H1 (cell line): Measurements from ENCODE around the gene RAB30. TPM values are rescaled to one million over a fixed set of nuclear protein-coding genes. Genes with fewer than 3 reads are reported as not detected.

Experiments used
- BCL11A ChIP-seq, 2 experiments: IDR thresholded peaks; one replicate each; pipeline ENCODE4 v1.6.1; 2011; ENCODE audit warnings: low read depth in 2 of 2, low read length in 2 of 2, mild to moderate bottlenecking in 2 of 2
- CBX5 ChIP-seq: fragments of 300-800, 300-1000 bp; sonication (generic); IDR thresholded peaks from 2 replicates; pipeline ENCODE4 v1.7.1; 2016; ENCODE audit warnings: antibody characterized with exemption, low read length, low read depth
- CTBP2 ChIP-seq: IDR thresholded peaks from 2 replicates; pipeline ENCODE4 v1.7.0; 2011; ENCODE audit warnings: borderline replicate concordance, mild to moderate bottlenecking, moderate library complexity, mixed read lengths, low read length; ENCODE audit not compliant: insufficient read depth, insufficient read length
- POLR2A ChIP-seq, 2 experiments: IDR thresholded peaks; 1 replicate in 1 of 2; 2 replicates in 1 of 2; pipeline ENCODE4 v1.6.1; 2011; ENCODE audit warnings: low read depth in 2 of 2, low read length in 2 of 2, mild to moderate bottlenecking in 2 of 2; ENCODE audit errors: control extremely low read depth in 1 of 2
- SIRT6 ChIP-seq: IDR thresholded peaks from one replicate; pipeline ENCODE4 v1.7.1; 2012; ENCODE audit warnings: low read length, inconsistent platforms
- polyA plus RNA-seq, 7 experiments: library from polyadenylated mRNA; depleted of rRNA in 3 of 7; stranded (reverse) in 5 of 7; unstranded in 2 of 7; fragments of >200 nt in 5 of 7; fragments of 200-250 nt in 2 of 7; gene quantifications; 1 replicate in 5 of 7; 2 replicates in 1 of 7; 4 replicates in 1 of 7; pipeline versions ENCODE4 v1.2.1 to v1.2.3, GENCODE V29; 2011 to 2013; ENCODE audit warnings: missing spikeins in 2 of 7, mixed read lengths in 2 of 7
- total RNA-seq: library from RNA; stranded (reverse); fragmentation: NEBNext Ultra II Directional; extraction: Animal tissue kit (Norgen Biotek cat#: 25700); gene quantifications from 2 replicates; pipeline ENCODE4 v1.2.1, GENCODE V29; 2021
- TF ChIP-seq, protein P1 (sequence below): fragments of 300-600 bp; sonication (generic); IDR thresholded peaks from 2 replicates; pipeline ENCODE4 v1.7.1; 2012; ENCODE audit warnings: low read length, moderate library complexity, mild to moderate bottlenecking, inconsistent platforms; ENCODE audit not compliant: insufficient replicate concordance
- TF ChIP-seq, protein P2 (sequence below): IDR thresholded peaks from 2 replicates; pipeline ENCODE4 v1.6.1; 2012; ENCODE audit warnings: low read length, inconsistent platforms
- TF ChIP-seq, protein P3 (sequence below): IDR thresholded peaks from 2 replicates; pipeline ENCODE4 v1.6.1; 2012; ENCODE audit warnings: inconsistent platforms

Gene RAB30
- total and polyA plus RNA-seq, 2 of the 8 experiments (the other 6 are each of a cell fraction or from before 2014, with no cell fraction given), result 1.6 to 11.7 TPM

DNA sequence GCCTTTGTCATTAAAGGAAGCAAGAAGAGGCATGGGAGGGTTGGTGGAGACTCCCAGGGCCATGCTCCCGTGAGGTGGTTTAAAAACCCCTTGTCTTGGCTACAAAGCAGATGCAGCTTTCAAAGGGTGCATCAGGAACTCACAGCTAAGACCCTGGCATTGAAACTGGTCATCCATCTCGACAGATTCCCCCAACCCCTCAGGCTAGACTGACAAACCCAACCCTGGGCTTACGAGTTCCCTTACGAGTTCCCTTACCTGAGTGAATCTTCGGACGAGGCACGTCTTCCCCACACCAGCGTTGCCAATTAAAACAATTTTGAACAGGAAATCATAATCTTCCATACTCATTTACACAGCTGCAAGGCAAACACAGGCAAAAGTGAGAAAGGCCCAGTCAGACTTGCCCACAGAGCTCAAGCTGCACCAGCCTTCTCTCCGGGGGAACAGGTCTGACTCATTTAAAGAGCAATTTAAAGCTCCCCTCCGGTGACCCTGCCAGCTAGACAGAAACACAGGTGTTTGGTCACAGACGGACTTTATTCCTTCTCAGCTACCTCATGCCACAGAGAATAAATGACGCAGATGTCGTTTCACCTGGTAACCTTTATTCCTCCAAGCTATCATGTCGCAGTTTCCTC, 74.6 kb downstream of the RAB30 start (continued):
- TF ChIP-seq, protein P1, sequence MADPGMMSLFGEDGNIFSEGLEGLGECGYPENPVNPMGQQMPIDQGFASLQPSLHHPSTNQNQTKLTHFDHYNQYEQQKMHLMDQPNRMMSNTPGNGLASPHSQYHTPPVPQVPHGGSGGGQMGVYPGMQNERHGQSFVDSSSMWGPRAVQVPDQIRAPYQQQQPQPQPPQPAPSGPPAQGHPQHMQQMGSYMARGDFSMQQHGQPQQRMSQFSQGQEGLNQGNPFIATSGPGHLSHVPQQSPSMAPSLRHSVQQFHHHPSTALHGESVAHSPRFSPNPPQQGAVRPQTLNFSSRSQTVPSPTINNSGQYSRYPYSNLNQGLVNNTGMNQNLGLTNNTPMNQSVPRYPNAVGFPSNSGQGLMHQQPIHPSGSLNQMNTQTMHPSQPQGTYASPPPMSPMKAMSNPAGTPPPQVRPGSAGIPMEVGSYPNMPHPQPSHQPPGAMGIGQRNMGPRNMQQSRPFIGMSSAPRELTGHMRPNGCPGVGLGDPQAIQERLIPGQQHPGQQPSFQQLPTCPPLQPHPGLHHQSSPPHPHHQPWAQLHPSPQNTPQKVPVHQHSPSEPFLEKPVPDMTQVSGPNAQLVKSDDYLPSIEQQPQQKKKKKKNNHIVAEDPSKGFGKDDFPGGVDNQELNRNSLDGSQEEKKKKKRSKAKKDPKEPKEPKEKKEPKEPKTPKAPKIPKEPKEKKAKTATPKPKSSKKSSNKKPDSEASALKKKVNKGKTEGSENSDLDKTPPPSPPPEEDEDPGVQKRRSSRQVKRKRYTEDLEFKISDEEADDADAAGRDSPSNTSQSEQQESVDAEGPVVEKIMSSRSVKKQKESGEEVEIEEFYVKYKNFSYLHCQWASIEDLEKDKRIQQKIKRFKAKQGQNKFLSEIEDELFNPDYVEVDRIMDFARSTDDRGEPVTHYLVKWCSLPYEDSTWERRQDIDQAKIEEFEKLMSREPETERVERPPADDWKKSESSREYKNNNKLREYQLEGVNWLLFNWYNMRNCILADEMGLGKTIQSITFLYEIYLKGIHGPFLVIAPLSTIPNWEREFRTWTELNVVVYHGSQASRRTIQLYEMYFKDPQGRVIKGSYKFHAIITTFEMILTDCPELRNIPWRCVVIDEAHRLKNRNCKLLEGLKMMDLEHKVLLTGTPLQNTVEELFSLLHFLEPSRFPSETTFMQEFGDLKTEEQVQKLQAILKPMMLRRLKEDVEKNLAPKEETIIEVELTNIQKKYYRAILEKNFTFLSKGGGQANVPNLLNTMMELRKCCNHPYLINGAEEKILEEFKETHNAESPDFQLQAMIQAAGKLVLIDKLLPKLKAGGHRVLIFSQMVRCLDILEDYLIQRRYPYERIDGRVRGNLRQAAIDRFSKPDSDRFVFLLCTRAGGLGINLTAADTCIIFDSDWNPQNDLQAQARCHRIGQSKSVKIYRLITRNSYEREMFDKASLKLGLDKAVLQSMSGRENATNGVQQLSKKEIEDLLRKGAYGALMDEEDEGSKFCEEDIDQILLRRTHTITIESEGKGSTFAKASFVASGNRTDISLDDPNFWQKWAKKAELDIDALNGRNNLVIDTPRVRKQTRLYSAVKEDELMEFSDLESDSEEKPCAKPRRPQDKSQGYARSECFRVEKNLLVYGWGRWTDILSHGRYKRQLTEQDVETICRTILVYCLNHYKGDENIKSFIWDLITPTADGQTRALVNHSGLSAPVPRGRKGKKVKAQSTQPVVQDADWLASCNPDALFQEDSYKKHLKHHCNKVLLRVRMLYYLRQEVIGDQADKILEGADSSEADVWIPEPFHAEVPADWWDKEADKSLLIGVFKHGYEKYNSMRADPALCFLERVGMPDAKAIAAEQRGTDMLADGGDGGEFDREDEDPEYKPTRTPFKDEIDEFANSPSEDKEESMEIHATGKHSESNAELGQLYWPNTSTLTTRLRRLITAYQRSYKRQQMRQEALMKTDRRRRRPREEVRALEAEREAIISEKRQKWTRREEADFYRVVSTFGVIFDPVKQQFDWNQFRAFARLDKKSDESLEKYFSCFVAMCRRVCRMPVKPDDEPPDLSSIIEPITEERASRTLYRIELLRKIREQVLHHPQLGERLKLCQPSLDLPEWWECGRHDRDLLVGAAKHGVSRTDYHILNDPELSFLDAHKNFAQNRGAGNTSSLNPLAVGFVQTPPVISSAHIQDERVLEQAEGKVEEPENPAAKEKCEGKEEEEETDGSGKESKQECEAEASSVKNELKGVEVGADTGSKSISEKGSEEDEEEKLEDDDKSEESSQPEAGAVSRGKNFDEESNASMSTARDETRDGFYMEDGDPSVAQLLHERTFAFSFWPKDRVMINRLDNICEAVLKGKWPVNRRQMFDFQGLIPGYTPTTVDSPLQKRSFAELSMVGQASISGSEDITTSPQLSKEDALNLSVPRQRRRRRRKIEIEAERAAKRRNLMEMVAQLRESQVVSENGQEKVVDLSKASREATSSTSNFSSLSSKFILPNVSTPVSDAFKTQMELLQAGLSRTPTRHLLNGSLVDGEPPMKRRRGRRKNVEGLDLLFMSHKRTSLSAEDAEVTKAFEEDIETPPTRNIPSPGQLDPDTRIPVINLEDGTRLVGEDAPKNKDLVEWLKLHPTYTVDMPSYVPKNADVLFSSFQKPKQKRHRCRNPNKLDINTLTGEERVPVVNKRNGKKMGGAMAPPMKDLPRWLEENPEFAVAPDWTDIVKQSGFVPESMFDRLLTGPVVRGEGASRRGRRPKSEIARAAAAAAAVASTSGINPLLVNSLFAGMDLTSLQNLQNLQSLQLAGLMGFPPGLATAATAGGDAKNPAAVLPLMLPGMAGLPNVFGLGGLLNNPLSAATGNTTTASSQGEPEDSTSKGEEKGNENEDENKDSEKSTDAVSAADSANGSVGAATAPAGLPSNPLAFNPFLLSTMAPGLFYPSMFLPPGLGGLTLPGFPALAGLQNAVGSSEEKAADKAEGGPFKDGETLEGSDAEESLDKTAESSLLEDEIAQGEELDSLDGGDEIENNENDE, result no peak
- TF ChIP-seq SIRT6, result no peak
- TF ChIP-seq, protein P2, sequence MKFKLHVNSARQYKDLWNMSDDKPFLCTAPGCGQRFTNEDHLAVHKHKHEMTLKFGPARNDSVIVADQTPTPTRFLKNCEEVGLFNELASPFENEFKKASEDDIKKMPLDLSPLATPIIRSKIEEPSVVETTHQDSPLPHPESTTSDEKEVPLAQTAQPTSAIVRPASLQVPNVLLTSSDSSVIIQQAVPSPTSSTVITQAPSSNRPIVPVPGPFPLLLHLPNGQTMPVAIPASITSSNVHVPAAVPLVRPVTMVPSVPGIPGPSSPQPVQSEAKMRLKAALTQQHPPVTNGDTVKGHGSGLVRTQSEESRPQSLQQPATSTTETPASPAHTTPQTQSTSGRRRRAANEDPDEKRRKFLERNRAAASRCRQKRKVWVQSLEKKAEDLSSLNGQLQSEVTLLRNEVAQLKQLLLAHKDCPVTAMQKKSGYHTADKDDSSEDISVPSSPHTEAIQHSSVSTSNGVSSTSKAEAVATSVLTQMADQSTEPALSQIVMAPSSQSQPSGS, result no peak
- no peak for TF ChIP-seq CBX5
- no peak for TF ChIP-seq POLR2A (IDR thresholded peaks at IDR 0.05; ENCODE audit: control extremely low read depth in 1 of 2, low read depth in 2 of 2, low read length in 2 of 2)
- TF ChIP-seq BCL11A (IDR thresholded peaks at IDR 0.05; ENCODE audit: low read depth in 2 of 2, low read length in 2 of 2), result no peak
- TF ChIP-seq, protein P3, sequence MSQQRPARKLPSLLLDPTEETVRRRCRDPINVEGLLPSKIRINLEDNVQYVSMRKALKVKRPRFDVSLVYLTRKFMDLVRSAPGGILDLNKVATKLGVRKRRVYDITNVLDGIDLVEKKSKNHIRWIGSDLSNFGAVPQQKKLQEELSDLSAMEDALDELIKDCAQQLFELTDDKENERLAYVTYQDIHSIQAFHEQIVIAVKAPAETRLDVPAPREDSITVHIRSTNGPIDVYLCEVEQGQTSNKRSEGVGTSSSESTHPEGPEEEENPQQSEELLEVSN, result no peak
- TF ChIP-seq CTBP2, result no peak
